Upper lobe of left lung (tissue), 6 donors: ENCODE measurements around the gene C12orf56. TPM values are rescaled to one million over a fixed set of nuclear protein-coding genes. Genes with fewer than 3 reads are reported as not detected.
A peak's percentile ranks its signal among the peaks of the same experiment; 100 is the strongest.
"Not testable (repeated sequence)": the region's sequence is repeated elsewhere in the genome, so short reads cannot be mapped to it uniquely, and the experiment has no call there.

ENCODE experiments used
- ATAC-seq, 2 donors: fragments of 200-7000 bp; cut with Tn5 transposase; one replicate each; pipeline ENCODE4 v1.9.1; 2022; ENCODE audit warnings: mild to moderate bottlenecking in 2 of 2, moderate library complexity in 2 of 2; ENCODE audit not compliant: low FRiP score in 2 of 2
- DNase-seq, 2 donors: peaks; one replicate each; pipeline ENCODE4 v3.0.0-alpha.2; 2019 to 2020
- H3K27ac ChIP-seq, 4 donors: fragments of 200-600 bp; sonication (generic); one replicate each; pipeline ENCODE4 v1.5.1; 2016 to 2019
- H3K27me3 ChIP-seq, 4 donors: fragments of 200-600 bp; sonication (generic); one replicate each; pipeline ENCODE4 v1.5.1; 2017 to 2019
- H3K36me3 ChIP-seq, 4 donors: fragments of 200-600 bp; sonication (generic); one replicate each; pipeline ENCODE4 v1.5.1; 2016 to 2019
- H3K4me1 ChIP-seq, 4 donors: fragments of 200-600 bp; sonication (generic); one replicate each; pipeline ENCODE4 v1.5.1; 2018 to 2019
- H3K4me3 ChIP-seq, 4 donors: fragments of 200-600 bp; sonication (generic); one replicate each; pipeline ENCODE4 v1.5.1; 2017 to 2019; ENCODE audit warnings: mild to moderate bottlenecking in 2 of 4, moderate library complexity in 1 of 4
- H3K9me3 ChIP-seq, 4 donors: fragments of 200-600 bp; sonication (generic); one replicate each; pipeline ENCODE4 v1.5.1; 2018 to 2019
- CTCF ChIP-seq, 6 experiments: fragments of 450-650 bp in 4 of 6; fragments of 200-600 bp in 2 of 6; sonication (generic) in 2 of 6; IDR thresholded peaks; one replicate each; pipeline ENCODE4 v1.5.1; 2016 to 2019; ENCODE audit warnings: antibody characterized with exemption in 6 of 6
- EP300 ChIP-seq, 4 donors: sonication (generic); formaldehyde crosslinking; IDR thresholded peaks; one replicate each; pipeline ENCODE4 v1.5.1; 2017; ENCODE audit warnings: antibody characterized with exemption in 4 of 4, control low read depth in 2 of 4
- POLR2A ChIP-seq, 4 donors: fragments of 450-650 bp; IDR thresholded peaks; one replicate each; pipeline ENCODE4 v1.5.1; 2016 to 2017; ENCODE audit warnings: antibody characterized with exemption in 4 of 4, mild to moderate bottlenecking in 2 of 4
- POLR2AphosphoS5 ChIP-seq, 2 donors: sonication (generic); formaldehyde crosslinking; IDR thresholded peaks; one replicate each; pipeline ENCODE4 v1.5.1; 2017; ENCODE audit warnings: antibody characterized with exemption in 2 of 2
- whole genome bisulfite sequencing, 2 donors: methylation state at CpG; one replicate each; pipeline ENCODE4 v1.1.5; 2017 to 2018; 5-methylcytosine and 5-hydroxymethylcytosine counted together
- small RNA-seq, 4 donors: library from RNA; depleted of rRNA; stranded (forward); fragments of <200 nt; gene quantifications; one replicate each; pipeline ENCODE3, GENCODE V24; 2016
- total RNA-seq, 6 donors: library from RNA; depleted of rRNA in 4 of 6; stranded (reverse); fragments of >200 nt in 4 of 6; gene quantifications; one replicate each; pipeline versions ENCODE4 v1.1.0 to v1.2.1, GENCODE V29; 2016 to 2021
- donor health status: DM: no; HTN: no; CAD: no; lungs with moderate emphysema.
- donor health status: DM: no; HTN: yes; CAD: no; lungs with severe emphysema.

Gene C12orf56
- total RNA-seq, 6 donors from 2014 or later, result not detected

GRCh38 chr12:64220046-64220445, 170.5 kb downstream of the C12orf56 start:
- TF ChIP-seq EP300 (IDR thresholded peaks at IDR 0.05) (no peak), CTCF (IDR thresholded peaks at IDR 0.05) (no peak), POLR2AphosphoS5 (IDR thresholded peaks at IDR 0.05) (no peak), POLR2A (IDR thresholded peaks at IDR 0.05) (no peak)
- Histone ChIP-seq H3K27me3 (no peaks in the 10 kb centered on the region), H3K36me3 (no peaks in the 10 kb centered on the region), H3K4me3 (no peak overlapping the region), H3K4me1 (peaks cover 3 to 13% (median 7%) of the 10 kb centered on the region in 4 donors), H3K9me3 (no peaks in the 10 kb centered on the region), H3K27ac (no peak overlapping the region)
- 94 to 95% methylated on average over 3 of the region's 3 CpGs for WGBS, 2 donors
- ATAC-seq (no peak), DNase-seq (no peak)

GRCh38 chr12:64219145-64219544, 171.4 kb downstream of the C12orf56 start:
- WGBS, 2 donors, result 38 to 47% methylated on average over 2 of the region's 2 CpGs
- no peak overlapping the region for H3K4me3 ChIP-seq
- no peak overlapping the region for H3K27ac ChIP-seq
- no peaks in the 10 kb centered on the region for H3K27me3 ChIP-seq
- no peaks in the 10 kb centered on the region for H3K9me3 ChIP-seq
- peaks cover 0 to 3% (median 0%) of the 10 kb centered on the region in 4 donors for H3K36me3 ChIP-seq
- peaks cover 3 to 13% (median 7%) of the 10 kb centered on the region in 4 donors for H3K4me1 ChIP-seq
- no peak for DNase-seq
- TF ChIP-seq CTCF (IDR thresholded peaks at IDR 0.05) (no peak), POLR2AphosphoS5 (IDR thresholded peaks at IDR 0.05) (no peak), EP300 (IDR thresholded peaks at IDR 0.05) (no peak), POLR2A (IDR thresholded peaks at IDR 0.05) (no peak)
- no peak for ATAC-seq

GRCh38 chr12:64218597-64218996, 172.0 kb downstream of the C12orf56 start:
- DNase-seq (no peak), ATAC-seq (no peak)
- no peaks in the 10 kb centered on the region for H3K9me3 ChIP-seq
- peaks cover 3 to 13% (median 7%) of the 10 kb centered on the region in 4 donors for H3K4me1 ChIP-seq
- H3K4me3 ChIP-seq, result no peak overlapping the region
- H3K27ac ChIP-seq, result no peak overlapping the region
- peaks cover 0 to 3% (median 0%) of the 10 kb centered on the region in 4 donors for H3K36me3 ChIP-seq
- no peak for TF ChIP-seq POLR2AphosphoS5 (IDR thresholded peaks at IDR 0.05)
- no peak for TF ChIP-seq EP300 (IDR thresholded peaks at IDR 0.05)
- no peak for TF ChIP-seq CTCF (IDR thresholded peaks at IDR 0.05)
- TF ChIP-seq POLR2A (IDR thresholded peaks at IDR 0.05), result no peak
- 73 to 76% methylated on average over 5 of the region's 5 CpGs for WGBS, 2 donors
- H3K27me3 ChIP-seq, result no peaks in the 10 kb centered on the region

GRCh38 chr12:64217643-64218042, 172.9 kb downstream of the C12orf56 start:
- WGBS, 2 donors, result 96 to 98% methylated on average over 7 of the region's 7 CpGs
- not testable (repeated sequence) for H3K36me3 ChIP-seq, H3K4me1 ChIP-seq, H3K9me3 ChIP-seq, ATAC-seq, H3K27me3 ChIP-seq, H3K27ac ChIP-seq, H3K4me3 ChIP-seq
- peak in 1 of 2 donors; percentile 12 for DNase-seq

GRCh38 chr12:64216239-64216638, 174.3 kb downstream of the C12orf56 start:
- no peak for DNase-seq
- Histone ChIP-seq H3K27ac (no peak overlapping the region), H3K9me3 (no peaks in the 10 kb centered on the region), H3K4me3 (no peak overlapping the region), H3K36me3 (peaks cover 0 to 3% (median 0%) of the 10 kb centered on the region in 4 donors), H3K4me1 (peaks cover under 1 to 6% (median 3%) of the 10 kb centered on the region in 4 donors), H3K27me3 (no peaks in the 10 kb centered on the region)
- TF ChIP-seq CTCF (IDR thresholded peaks at IDR 0.05) (no peak), EP300 (IDR thresholded peaks at IDR 0.05) (no peak), POLR2A (IDR thresholded peaks at IDR 0.05) (no peak), POLR2AphosphoS5 (IDR thresholded peaks at IDR 0.05) (no peak)
- ATAC-seq, result no peak

Small RNAs within 50 kb of the gene (small RNA-seq; reads per million reads assigned to genes)
- gene RF01210, result 0 reads per million in 4 donors
- 0 reads per million in 4 donors for gene RNU5A-7P

Other genes starting within 250 kb of the C12orf56 start
- gene KICS2, start 168.5 kb downstream of the C12orf56 start, total RNA-seq, result 10 to 100 TPM in 4 of 6 donors, 1 to 10 TPM in 2; 6.0 to 16.6 (median 11.6) TPM
- gene XPOT, start 13.6 kb upstream of the C12orf56 start, total RNA-seq, result 10 to 100 TPM; 22.0 to 72.8 (median 32.8) TPM
- gene TBK1, start 61.4 kb upstream of the C12orf56 start, total RNA-seq, result 10 to 100 TPM; 12.9 to 49.0 (median 16.7) TPM
- gene RASSF3, start 219.7 kb upstream of the C12orf56 start, total RNA-seq, result 100 to 1,000 TPM in 1 of 6 donors, 10 to 100 TPM in 5; 25.0 to 104 (median 46.0) TPM